ENCODE results near the gene SRRM2.

Gene SRRM2

DNA sequence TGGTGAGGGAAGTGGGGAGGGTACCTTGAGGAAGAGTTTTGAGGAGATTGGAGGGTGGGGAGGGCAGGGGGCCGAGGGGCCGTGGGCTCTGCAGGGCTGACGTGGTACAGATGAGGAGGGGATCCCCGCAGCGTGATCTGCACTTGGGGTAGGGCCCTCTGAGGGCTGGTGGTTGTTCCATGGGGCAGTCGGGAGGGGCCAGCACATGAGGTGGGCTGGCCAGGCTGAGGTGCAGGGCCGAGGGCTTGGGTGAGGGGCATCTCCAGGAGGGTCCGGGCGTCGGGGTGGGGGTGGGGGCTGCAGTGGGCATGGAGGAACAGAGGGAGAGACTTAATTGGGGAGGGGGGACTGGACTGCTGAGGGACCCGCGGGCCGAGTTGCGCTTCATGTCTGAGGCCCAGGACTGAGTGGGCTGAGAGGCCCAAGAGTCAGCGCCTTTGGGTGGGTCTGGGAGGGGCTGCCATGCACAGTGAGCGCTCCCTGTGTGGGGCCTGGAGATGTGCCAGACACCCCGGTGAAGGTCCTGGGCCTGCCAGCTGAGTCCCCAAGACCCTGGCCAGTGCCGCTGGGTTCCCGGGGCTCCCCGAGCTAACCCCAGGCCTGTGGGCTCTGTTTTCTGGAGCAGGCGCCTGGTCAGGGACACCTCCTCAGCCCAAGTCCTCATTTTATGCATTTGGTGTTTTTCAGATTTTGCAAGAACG, 45.7 kb upstream of the SRRM2 start:
- TF ChIP-seq, protein P1, sequence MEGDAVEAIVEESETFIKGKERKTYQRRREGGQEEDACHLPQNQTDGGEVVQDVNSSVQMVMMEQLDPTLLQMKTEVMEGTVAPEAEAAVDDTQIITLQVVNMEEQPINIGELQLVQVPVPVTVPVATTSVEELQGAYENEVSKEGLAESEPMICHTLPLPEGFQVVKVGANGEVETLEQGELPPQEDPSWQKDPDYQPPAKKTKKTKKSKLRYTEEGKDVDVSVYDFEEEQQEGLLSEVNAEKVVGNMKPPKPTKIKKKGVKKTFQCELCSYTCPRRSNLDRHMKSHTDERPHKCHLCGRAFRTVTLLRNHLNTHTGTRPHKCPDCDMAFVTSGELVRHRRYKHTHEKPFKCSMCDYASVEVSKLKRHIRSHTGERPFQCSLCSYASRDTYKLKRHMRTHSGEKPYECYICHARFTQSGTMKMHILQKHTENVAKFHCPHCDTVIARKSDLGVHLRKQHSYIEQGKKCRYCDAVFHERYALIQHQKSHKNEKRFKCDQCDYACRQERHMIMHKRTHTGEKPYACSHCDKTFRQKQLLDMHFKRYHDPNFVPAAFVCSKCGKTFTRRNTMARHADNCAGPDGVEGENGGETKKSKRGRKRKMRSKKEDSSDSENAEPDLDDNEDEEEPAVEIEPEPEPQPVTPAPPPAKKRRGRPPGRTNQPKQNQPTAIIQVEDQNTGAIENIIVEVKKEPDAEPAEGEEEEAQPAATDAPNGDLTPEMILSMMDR (IDR thresholded peaks at IDR 0.05; ENCODE audit: extremely low read depth, missing control alignments): no peak
- DNase-seq (ENCODE audit: low spot score): no peak

DNA sequence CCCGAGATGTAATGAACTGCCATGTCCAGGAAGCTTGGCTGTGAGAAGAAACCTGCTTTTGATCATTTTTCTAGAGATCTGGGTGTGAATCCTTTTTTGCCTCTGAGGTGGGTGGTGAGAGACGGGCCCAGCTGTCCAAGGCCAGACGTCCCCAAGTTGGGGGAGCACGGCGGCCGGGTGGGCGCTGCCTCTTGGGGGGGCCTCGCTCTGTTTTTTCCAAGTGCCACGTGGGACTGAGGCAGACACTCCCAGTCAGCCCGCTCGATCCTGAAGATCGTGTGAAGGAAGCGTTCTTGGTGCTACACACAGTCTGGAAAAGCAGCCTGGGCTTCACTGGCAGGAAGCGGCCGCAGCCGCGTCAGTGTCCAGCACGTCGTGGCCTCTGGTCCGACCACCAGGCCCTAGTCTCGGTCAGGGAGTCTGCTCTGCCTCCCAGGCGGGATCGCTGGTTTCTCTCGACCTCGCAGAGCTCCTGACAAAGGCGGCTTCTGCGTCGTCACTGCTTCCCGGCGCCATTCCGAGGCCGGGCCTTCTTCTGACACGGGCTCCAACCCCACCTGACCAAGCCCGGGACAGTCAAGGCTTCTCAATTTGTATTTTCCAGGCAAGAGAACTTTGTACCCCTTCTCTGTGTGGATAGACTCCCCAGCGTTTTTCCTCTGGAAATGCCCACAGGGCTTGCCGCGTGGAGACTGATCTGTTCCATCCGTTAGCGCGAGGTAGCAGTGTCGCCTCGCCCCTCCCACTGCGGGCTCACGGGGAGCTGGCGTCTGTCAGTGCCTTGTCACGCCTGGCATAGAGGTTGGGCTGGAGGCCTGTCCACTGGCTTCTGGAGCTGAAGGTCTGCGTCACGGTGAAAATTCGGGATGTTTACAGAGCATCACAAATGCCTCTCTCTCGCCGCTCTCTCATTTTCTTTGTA, 44.8 kb upstream of the SRRM2 start:
- DNase-seq (ENCODE audit: low spot score): no peak
- TF ChIP-seq, protein P1 (IDR thresholded peaks at IDR 0.05; ENCODE audit: extremely low read depth, missing control alignments): no peak

DNA sequence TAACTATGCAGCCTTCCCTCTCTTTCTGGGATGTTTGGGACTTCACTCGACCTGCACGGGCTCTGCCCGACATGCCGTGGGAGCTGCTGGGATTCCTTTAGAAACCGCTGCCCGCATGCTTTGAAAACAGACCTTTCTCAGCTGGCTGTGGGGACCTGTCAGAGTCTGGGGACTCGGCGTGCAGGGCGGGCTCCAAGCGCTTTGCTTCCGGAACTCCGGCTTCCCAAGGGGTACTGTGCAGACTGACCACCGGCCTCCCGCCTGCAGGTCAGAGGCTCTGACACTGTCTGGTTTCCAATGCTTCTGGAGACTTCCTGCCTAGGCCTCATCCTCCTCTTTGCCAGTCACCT, 44.2 kb upstream of the SRRM2 start:
- no peak for DNase-seq (ENCODE audit: low spot score)
- TF ChIP-seq, protein P1 (IDR thresholded peaks at IDR 0.05; ENCODE audit: extremely low read depth, missing control alignments): no peak

DNA sequence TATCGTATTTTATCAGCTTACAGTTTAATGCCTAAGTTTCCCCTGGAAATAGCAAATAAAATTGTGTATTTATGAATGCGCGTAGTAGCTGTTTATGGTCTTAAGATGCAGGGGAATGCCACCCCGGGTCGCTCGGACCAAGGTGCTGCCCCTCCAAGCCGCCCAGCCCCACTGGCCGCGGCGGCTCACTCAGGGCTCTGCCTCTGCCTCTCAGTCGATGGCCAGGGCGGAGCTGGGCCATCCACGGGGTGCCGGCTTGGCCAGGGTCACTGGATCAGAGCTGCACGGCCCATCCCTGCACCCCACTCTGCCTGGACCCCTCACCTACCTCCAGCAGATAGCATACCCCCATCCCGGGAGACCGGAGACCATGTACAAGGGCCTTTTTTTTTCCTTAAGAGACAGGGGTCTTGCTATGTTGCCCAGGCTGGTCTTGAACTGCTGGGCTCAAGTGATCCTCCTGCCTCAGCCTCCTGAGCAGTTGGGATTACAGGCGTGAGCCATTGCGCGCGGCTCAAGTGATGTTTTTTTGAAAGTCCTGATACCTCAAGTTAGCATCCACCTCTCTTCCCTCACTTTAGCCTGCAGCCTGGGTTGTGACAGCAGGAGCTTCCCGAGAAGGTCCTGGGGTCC, 43.4 kb upstream of the SRRM2 start:
- TF ChIP-seq, protein P1 (IDR thresholded peaks at IDR 0.05; ENCODE audit: extremely low read depth, missing control alignments): no peak
- DNase-seq (ENCODE audit: low spot score): no peak

DNA sequence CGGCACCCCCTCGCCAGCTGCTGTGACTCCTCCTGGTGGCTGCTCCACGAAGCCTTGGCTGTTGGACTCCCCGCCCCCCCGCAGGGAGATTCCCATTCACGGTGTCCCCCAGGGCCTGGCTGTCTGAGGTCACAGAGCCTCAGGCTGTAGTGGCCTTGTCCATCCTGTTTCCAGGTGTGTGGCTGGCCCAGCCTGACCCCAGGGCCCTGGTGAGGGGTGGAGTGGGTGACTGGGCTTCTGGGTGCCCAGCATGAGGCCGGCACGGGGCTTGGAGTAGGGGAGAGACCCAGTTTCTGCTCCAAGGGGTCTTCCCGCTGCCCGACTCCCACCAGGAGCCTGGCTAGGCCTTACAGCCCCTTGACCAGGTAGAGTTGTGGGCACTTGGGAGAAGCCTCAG, 42.9 kb upstream of the SRRM2 start:
- DNase-seq (ENCODE audit: low spot score): no peak
- TF ChIP-seq, protein P1 (IDR thresholded peaks at IDR 0.05; ENCODE audit: extremely low read depth, missing control alignments): no peak

DNA sequence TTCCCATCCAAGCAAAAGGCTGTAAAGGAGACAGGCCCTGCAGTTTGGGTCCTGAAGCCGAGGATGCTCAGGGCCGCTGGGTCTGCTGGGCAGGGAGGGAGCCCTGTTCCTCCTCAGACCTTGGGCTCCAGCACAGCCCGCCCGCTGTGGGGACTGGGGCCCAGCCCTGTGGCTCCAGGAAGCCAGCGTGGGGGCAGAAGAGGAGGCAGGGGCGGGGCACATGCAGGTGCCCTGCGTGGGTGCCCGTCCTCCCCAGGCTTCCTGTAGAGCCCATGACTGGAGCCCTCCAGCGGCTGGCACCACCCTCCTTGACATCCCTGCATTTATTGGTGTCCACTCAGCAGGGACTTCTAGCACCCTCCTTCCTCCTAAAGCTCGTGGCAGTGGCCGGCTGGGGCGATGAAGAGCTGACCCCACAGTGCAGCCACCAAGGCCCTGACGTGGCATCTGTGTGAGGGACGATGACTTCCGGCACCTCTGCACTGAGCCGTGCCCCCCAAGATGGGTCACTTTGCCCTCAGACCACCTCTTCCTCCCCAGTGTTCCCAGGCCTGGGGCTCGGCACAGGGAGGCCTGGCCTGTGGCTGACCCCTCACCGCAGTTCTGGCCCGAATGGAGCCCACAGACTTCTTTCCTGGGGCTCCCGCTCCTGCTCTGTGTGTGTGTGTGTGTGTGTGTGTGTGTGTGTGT, 42.3 kb upstream of the SRRM2 start:
- DNase-seq (ENCODE audit: low spot score): no peak
- TF ChIP-seq, protein P1 (IDR thresholded peaks at IDR 0.05; ENCODE audit: extremely low read depth, missing control alignments): no peak

All from GM20000 (cell line).